Stimulated activated CD8-positive, alpha-beta memory T cell treated with anti-CD3 and anti-CD28 coated beads, Interleukin-15, amount 100 ng/mL, for 4 hours (primary cell): ENCODE measurements around the gene CHMP3.
"Not testable (repeated sequence)": the region's sequence is repeated elsewhere in the genome, so short reads cannot be mapped to it uniquely, and the experiment has no call there.

Source experiments
- DNase-seq, 2 donors: peaks; one replicate each; pipeline ENCODE4 v3.0.0-alpha.2; 2020; ENCODE audit warnings: low read depth in 2 of 2

The CHMP3 gene

GRCh38 chr2:86549440-86549839 lies 13.8 kb downstream of the CHMP3 start:
- not testable (repeated sequence) for DNase-seq

- not testable (repeated sequence) for DNase-seq
Measured at GRCh38 chr2:86548913-86549396, 14.3 kb downstream of the CHMP3 start.

GRCh38 chr2:86548165-86548912 lies 14.9 kb downstream of the CHMP3 start:
- not testable (repeated sequence) for DNase-seq

GRCh38 chr2:86545296-86545924 lies 17.8 kb downstream of the CHMP3 start:
- not testable (repeated sequence) for DNase-seq

GRCh38 chr2:86544278-86545099 lies 18.8 kb downstream of the CHMP3 start:
- DNase-seq: not testable (repeated sequence)

- DNase-seq: no peak
Measured at GRCh38 chr2:86543793-86544192, 19.4 kb downstream of the CHMP3 start.

- DNase-seq: no peak
Measured at GRCh38 chr2:86543335-86543734, 19.9 kb downstream of the CHMP3 start.

- DNase-seq: no peak
Measured at GRCh38 chr2:86542814-86543213, 20.4 kb downstream of the CHMP3 start.

- no peak for DNase-seq
Measured at GRCh38 chr2:86541334-86541733, 21.9 kb downstream of the CHMP3 start.

- DNase-seq: no peak
Measured at GRCh38 chr2:86533589-86533988, 29.7 kb downstream of the CHMP3 start.

- DNase-seq: no peak
Measured at GRCh38 chr2:86525421-86526340, 37.6 kb downstream of the CHMP3 start.

- DNase-seq: no peak
Measured at GRCh38 chr2:86523491-86523890, 39.8 kb downstream of the CHMP3 start.

GRCh38 chr2:86522711-86523110 lies 40.5 kb downstream of the CHMP3 start:
- no peak for DNase-seq

- DNase-seq: no peak
Measured at GRCh38 chr2:86521922-86522321, 41.3 kb downstream of the CHMP3 start.

- DNase-seq: no peak
Measured at GRCh38 chr2:86520153-86520552, 43.1 kb downstream of the CHMP3 start.

GRCh38 chr2:86519349-86519748 lies 43.9 kb downstream of the CHMP3 start:
- no peak for DNase-seq

- DNase-seq: no peak
Measured at GRCh38 chr2:86518481-86518880, 44.8 kb downstream of the CHMP3 start.

GRCh38 chr2:86513948-86514660 lies 49.1 kb downstream of the CHMP3 start:
- no peak for DNase-seq

GRCh38 chr2:86512892-86513291 lies 50.4 kb downstream of the CHMP3 start:
- DNase-seq: no peak

GRCh38 chr2:86512034-86512433 lies 51.2 kb downstream of the CHMP3 start:
- no peak for DNase-seq
